CD4-positive, alpha-beta T cell (primary cell): ENCODE data around the gene CC2D2B. TPM values are rescaled to one million over a fixed set of nuclear protein-coding genes. Genes with fewer than 3 reads are reported as not detected.
"Not testable (repeated sequence)": the region's sequence is repeated elsewhere in the genome, so short reads cannot be mapped to it uniquely, and the experiment has no call there.

ENCODE experiments used
- ATAC-seq: fragments of 200-7000 bp; cut with Tn5 transposase; one replicate; pipeline ENCODE4 v1.10.0; 2022; ENCODE audit warnings: mild to moderate bottlenecking; ENCODE audit not compliant: poor library complexity
- CTCF ChIA-PET: fragments of 350-600 bp; sonication (Branson Sonifier 250); formaldehyde crosslinking; loops from one replicate; lab custom pipeline; 2021; ENCODE audit warnings: antibody characterized with exemption, inconsistent platforms; lab: Charles Lee
- POLR2A ChIA-PET: fragments of 350-600 bp; sonication (Branson Sonifier 250); formaldehyde crosslinking; loops from one replicate; lab custom pipeline; 2021; ENCODE audit warnings: antibody characterized with exemption, inconsistent platforms; lab: Charles Lee
- DNase-seq, 14 experiments: peaks; one replicate each; pipeline ENCODE4 v3.0.0-alpha.2; 2013 to 2020; ENCODE audit warnings: mixed read lengths in 2 of 14
- H3K27ac ChIP-seq, 2 donors: one replicate each; pipeline versions ENCODE4 v1.5.1 to v1.7.0; 2013; ENCODE audit warnings: low read length in 2 of 2, low read depth in 1 of 2, mild to moderate bottlenecking in 1 of 2
- H3K27me3 ChIP-seq, 2 experiments: 1 replicate in 1 of 2; 2 replicates in 1 of 2; pipeline versions ENCODE4 v1.6.1 to v1.7.0; 2013; ENCODE audit warnings: low read length in 2 of 2, control low read depth in 1 of 2, mild to moderate bottlenecking in 1 of 2, moderate library complexity in 1 of 2; ENCODE audit not compliant: insufficient read depth in 2 of 2, control insufficient read depth in 1 of 2
- H3K36me3 ChIP-seq: one replicate; pipeline ENCODE4 v1.6.1; 2013; ENCODE audit warnings: low read length, control low read depth; ENCODE audit not compliant: insufficient read depth
- H3K4me1 ChIP-seq: one replicate; pipeline ENCODE4 v1.6.1; 2013; ENCODE audit warnings: low read length, control low read depth; ENCODE audit not compliant: insufficient read depth
- H3K4me3 ChIP-seq: one replicate; pipeline ENCODE4 v1.5.1; 2013; ENCODE audit warnings: mild to moderate bottlenecking, low read length, moderate library complexity
- H3K9me3 ChIP-seq, 2 experiments: 1 replicate in 1 of 2; 2 replicates in 1 of 2; pipeline versions ENCODE4 v1.6.1 to v1.7.0; 2013; ENCODE audit warnings: low read length in 2 of 2, mild to moderate bottlenecking in 2 of 2, control low read depth in 1 of 2, moderate library complexity in 1 of 2; ENCODE audit not compliant: control insufficient read depth in 1 of 2, insufficient read depth in 1 of 2
- H3K27ac Mint-ChIP-seq: one replicate; pipeline ENCODE4 v1.8.0; 2020; ENCODE audit warnings: mixed read lengths
- H3K27me3 Mint-ChIP-seq: one replicate; pipeline ENCODE4 v1.8.0; 2021; ENCODE audit warnings: mixed read lengths
- H3K36me3 Mint-ChIP-seq: one replicate; pipeline ENCODE4 v1.8.0; 2021; ENCODE audit warnings: low read depth, mixed read lengths
- H3K4me1 Mint-ChIP-seq: one replicate; pipeline ENCODE4 v1.8.0; 2021; ENCODE audit warnings: low read depth, mixed read lengths
- H3K4me3 Mint-ChIP-seq: one replicate; pipeline ENCODE4 v1.8.0; 2020; ENCODE audit warnings: mild to moderate bottlenecking, mixed read lengths
- H3K9me3 Mint-ChIP-seq: one replicate; pipeline ENCODE4 v1.8.0; 2020; ENCODE audit warnings: mixed read lengths
- intact Hi-C, 2 experiments: fragments of 100-400 bp; cut with DNase I in 1 of 2; cut with micrococcal nuclease in 1 of 2; formaldehyde crosslinking; loops; one replicate each; pipeline versions ENCODE4 v1.15.1 to v1.9.0; 2023 to 2025; cut with DNase I, micrococcal nuclease
- total RNA-seq, 174 experiments: library from RNA in 2 of 174; stranded (reverse) in 2 of 174; gene quantifications; one replicate each; pipeline ENCODE4 v1.2.3 and lab custom pipeline; 2021 to 2026
- TF ChIP-seq, protein P1 (sequence below): fragments of 200-600 bp; IDR thresholded peaks from one replicate; pipeline ENCODE4 v1.8.0; 2022; ENCODE audit warnings: antibody characterized with exemption, mild to moderate bottlenecking

The CC2D2B gene
- total RNA-seq, 2 experiments from 2014 or later = not detected

DNA sequence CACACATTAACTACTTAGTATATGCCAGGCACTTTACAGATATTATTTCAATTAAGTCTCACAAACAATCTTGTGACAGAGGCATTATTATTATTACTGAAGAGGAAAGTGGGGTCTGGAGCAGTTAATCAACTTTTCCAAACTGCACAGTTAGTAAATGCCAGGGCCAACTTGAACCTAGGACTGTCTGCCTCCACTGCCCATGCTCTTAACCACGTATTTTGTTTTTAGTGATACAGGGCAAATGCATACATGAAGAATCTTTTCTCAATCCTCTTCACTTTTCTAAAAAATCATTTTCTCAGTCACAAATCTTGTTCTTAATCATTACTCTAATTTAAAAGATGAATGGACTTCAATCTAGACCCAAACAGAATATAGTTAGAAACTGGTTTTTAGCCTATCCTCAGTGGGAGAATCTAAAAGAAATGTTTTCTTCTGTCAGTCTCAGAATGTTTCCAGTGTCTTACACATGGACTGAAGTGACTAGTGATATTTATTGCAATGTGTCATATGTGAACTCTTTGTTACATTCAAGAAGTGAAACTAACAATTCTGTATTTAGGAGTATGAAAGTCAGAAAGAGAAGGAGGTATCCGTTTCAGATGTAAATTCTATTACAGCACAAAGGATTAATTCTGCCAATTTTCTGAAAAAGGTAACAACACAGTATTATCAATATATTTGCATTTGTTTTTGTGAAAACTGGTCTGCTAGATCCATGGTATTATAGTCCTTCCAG is 80.1 kb downstream of the CC2D2B start:
- no peaks in the 10 kb centered on the region for H3K36me3 ChIP-seq
- Mint-ChIP-seq H3K36me3 (no peaks in the 10 kb centered on the region), H3K4me3 (no peak overlapping the region), H3K27me3 (no peaks in the 10 kb centered on the region), H3K4me1 (no peaks in the 10 kb centered on the region), H3K9me3 (no peaks in the 10 kb centered on the region), H3K27ac (no peak overlapping the region)
- intact Hi-C loops = no loop called here
- no peaks in the 10 kb centered on the region for H3K27me3 ChIP-seq
- H3K9me3 ChIP-seq = no peaks in the 10 kb centered on the region
- CTCF ChIA-PET = interaction anchor here (1.0 kb wide), 1 partner anchor 8 kb away, joined by 3 read pairs; no protein-coding TSS in a partner anchor
- POLR2A ChIA-PET = no interaction called here
- no peak for ATAC-seq
- no peak overlapping the region for H3K27ac ChIP-seq
- H3K4me3 ChIP-seq = no peak overlapping the region
- no peaks in the 10 kb centered on the region for H3K4me1 ChIP-seq
- TF ChIP-seq, protein P1, sequence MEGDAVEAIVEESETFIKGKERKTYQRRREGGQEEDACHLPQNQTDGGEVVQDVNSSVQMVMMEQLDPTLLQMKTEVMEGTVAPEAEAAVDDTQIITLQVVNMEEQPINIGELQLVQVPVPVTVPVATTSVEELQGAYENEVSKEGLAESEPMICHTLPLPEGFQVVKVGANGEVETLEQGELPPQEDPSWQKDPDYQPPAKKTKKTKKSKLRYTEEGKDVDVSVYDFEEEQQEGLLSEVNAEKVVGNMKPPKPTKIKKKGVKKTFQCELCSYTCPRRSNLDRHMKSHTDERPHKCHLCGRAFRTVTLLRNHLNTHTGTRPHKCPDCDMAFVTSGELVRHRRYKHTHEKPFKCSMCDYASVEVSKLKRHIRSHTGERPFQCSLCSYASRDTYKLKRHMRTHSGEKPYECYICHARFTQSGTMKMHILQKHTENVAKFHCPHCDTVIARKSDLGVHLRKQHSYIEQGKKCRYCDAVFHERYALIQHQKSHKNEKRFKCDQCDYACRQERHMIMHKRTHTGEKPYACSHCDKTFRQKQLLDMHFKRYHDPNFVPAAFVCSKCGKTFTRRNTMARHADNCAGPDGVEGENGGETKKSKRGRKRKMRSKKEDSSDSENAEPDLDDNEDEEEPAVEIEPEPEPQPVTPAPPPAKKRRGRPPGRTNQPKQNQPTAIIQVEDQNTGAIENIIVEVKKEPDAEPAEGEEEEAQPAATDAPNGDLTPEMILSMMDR = no peak
- no peak for DNase-seq

DNA sequence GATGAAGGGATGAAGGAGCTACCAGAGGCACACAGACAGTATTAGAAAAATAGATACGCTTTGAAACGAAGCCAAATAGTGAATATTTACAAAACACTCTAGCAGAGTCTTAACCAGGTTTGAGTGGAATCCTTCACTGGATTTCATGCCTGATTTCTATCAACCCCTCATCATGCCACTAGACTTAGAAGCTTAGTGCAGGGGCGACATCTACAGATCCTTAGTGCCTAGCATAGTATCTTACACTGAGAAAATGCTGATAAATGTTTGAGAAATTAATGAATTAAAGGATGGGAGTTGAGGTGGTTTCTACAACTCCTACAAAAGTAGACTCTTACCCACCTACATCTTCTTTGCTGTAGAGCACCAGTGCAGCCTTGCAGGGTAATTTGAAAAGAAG is 80.9 kb downstream of the CC2D2B start:
- TF ChIP-seq, protein P1 = no peak
- Mint-ChIP-seq H3K4me3 (no peak overlapping the region), H3K36me3 (no peaks in the 10 kb centered on the region), H3K27me3 (no peaks in the 10 kb centered on the region), H3K4me1 (no peaks in the 10 kb centered on the region), H3K27ac (no peak overlapping the region), H3K9me3 (no peaks in the 10 kb centered on the region)
- CTCF ChIA-PET = interaction anchor here (1.0 kb wide), 1 partner anchor 9 kb away, joined by 3 read pairs; no protein-coding TSS in a partner anchor
- intact Hi-C loops = no loop called here
- Histone ChIP-seq H3K27ac (no peak overlapping the region), H3K36me3 (no peaks in the 10 kb centered on the region), H3K4me1 (no peaks in the 10 kb centered on the region), H3K9me3 (no peaks in the 10 kb centered on the region), H3K27me3 (no peaks in the 10 kb centered on the region), H3K4me3 (no peak overlapping the region)
- no peak for DNase-seq
- POLR2A ChIA-PET = no interaction called here
- ATAC-seq = no peak

DNA sequence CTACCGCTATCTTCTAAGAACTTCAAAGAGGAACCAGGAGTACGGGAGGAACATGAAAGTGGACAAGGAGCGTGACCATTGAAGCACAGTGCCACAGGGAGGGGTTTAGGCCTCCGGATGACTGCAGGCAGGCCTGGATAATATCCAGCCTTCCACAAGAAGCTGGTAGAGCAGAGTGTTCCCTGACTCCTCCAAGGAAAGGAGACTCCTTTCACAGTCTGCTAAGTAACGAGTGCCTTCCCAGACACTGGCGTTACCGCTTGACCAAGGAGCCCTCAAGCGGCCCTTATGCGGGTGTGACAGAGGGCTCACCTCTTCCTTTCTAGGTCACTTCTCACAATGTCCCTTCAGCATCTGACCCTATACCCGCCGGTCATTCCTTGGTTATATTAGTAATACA is 86.6 kb downstream of the CC2D2B start:
- H3K4me1 Mint-ChIP-seq, H3K27me3 Mint-ChIP-seq, H3K36me3 ChIP-seq, H3K9me3 Mint-ChIP-seq, H3K4me3 ChIP-seq, H3K4me1 ChIP-seq, H3K27ac ChIP-seq, DNase-seq, CTCF ChIA-PET, ATAC-seq, POLR2A ChIA-PET, H3K27ac Mint-ChIP-seq, H3K27me3 ChIP-seq, H3K4me3 Mint-ChIP-seq, H3K36me3 Mint-ChIP-seq, intact Hi-C loops, H3K9me3 ChIP-seq: not testable (repeated sequence)
